ENCODE data around the gene SPINK4. TPM values are rescaled to one million over a fixed set of nuclear protein-coding genes. Genes with fewer than 3 reads are reported as not detected.

SPINK4 gene, protein sequence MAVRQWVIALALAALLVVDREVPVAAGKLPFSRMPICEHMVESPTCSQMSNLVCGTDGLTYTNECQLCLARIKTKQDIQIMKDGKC
- not detected in 5 replicates for total RNA-seq (2022; extraction: Qiagen RNA extraction; ENCODE audit: low read depth)

GRCh38 chr9:33239921-33240320 is at the start of gene SPINK4:
TSS of gene SPINK4 (plus strand) at chr9:33240167. CDS start at chr9:33240209, 42 bp downstream.

GRCh38 chr9:33264473-33265177 is 24.7 kb downstream of the SPINK4 start, which contains the start of the genes BAG1 and CHMP5:
TSS of gene BAG1 (minus strand) at chr9:33264708.
TSS of gene CHMP5 (plus strand) at chr9:33265049. CDS start at chr9:33265079, 30 bp downstream.

GRCh38 chr9:33290247-33291030 is 50.5 kb downstream of the SPINK4 start, which contains the start of gene NFX1:
TSS of gene NFX1 (plus strand) at chr9:33290516. CDS start at chr9:33290573, 57 bp downstream.

Other genes starting within 250 kb of the SPINK4 start
- 34.4 to 52.4 TPM (median 41.4 TPM) in 5 replicates for gene APTX, start 238.5 kb upstream of the SPINK4 start, total RNA-seq (2022; extraction: Qiagen RNA extraction; ENCODE audit: low read depth)
- gene DNAJA1, start 214.9 kb upstream of the SPINK4 start, total RNA-seq (2022; extraction: Qiagen RNA extraction; ENCODE audit: low read depth), result 229 to 270 TPM (median 268 TPM) in 5 replicates
- 17.2 to 23.4 TPM (median 20.1 TPM) in 5 replicates for gene SMU1, start 163.5 kb upstream of the SPINK4 start, total RNA-seq (2022; extraction: Qiagen RNA extraction; ENCODE audit: low read depth)
- gene B4GALT1, start 72.8 kb upstream of the SPINK4 start, total RNA-seq (2022; extraction: Qiagen RNA extraction; ENCODE audit: low read depth), result 122 to 183 TPM (median 172 TPM) in 5 replicates
- 141 to 166 TPM (median 156 TPM) in 5 replicates for gene BAG1, start 24.5 kb downstream of the SPINK4 start, total RNA-seq (2022; extraction: Qiagen RNA extraction; ENCODE audit: low read depth)
- 68.2 to 91.4 TPM (median 79.5 TPM) in 5 replicates for gene CHMP5, start 24.9 kb downstream of the SPINK4 start, total RNA-seq (2022; extraction: Qiagen RNA extraction; ENCODE audit: low read depth)
- 27.4 to 30.4 TPM (median 30.3 TPM) in 5 replicates for gene NFX1, start 50.3 kb downstream of the SPINK4 start, total RNA-seq (2022; extraction: Qiagen RNA extraction; ENCODE audit: low read depth)
- 0.35 to 0.74 TPM (median 0.53 TPM) in 5 replicates for gene AQP7, start 162.4 kb downstream of the SPINK4 start, total RNA-seq (2022; extraction: Qiagen RNA extraction; ENCODE audit: low read depth)
- 15.9 to 27.5 TPM (median 22.9 TPM) in 5 replicates for gene AQP3, start 207.4 kb downstream of the SPINK4 start, total RNA-seq (2022; extraction: Qiagen RNA extraction; ENCODE audit: low read depth)
- 57.9 to 75.2 TPM (median 67.9 TPM) in 5 replicates for gene NOL6, start 233.8 kb downstream of the SPINK4 start, total RNA-seq (2022; extraction: Qiagen RNA extraction; ENCODE audit: low read depth)

Measured in A549 treated with RU486 at 1 μM for 4 hours (cell line).